Measurements from ENCODE around the gene FAM53C. TPM values are rescaled to one million over a fixed set of nuclear protein-coding genes. Genes with fewer than 3 reads are reported as not detected.
"Not testable (repeated sequence)": the region's sequence is repeated elsewhere in the genome, so short reads cannot be mapped to it uniquely, and the experiment has no call there.

FAM53C gene
- polyA plus RNA-seq (2012; ENCODE audit: missing spikeins), result 14.6 TPM

DNA sequence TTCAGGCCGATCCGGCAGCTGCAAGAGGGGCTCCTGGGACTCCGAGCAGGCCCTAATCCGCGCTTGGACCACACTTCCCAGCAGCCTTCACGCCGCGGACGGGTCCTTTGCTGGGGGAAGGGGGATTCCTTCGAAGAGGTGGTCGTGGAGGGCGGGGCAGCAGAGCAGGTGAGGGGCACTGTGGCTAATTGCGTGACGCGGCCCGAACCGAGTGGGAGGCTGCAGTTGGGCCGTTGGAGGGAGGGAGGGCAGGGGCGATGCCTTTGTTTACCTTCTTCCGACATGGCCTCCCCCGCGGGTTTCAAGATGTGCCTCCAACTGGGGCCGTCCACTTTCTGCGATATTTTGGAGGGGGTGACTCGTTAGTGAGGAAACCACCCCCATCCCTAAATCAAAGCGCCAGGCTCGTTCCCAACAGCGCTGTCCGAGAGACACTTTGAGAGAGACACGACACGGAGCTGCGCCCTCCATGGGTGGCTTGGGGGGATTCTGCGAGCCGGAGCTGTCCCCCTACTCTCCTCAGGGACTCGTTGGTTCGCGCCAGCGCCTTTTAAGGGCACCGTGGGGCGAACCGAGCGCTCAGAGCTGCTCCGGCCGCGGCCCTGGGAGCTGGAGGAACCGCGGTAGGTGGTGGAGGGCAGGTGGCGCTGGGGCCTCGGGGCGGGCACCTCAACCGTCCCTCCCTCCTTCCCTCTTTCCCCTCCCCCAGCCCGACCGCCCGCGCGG is at the start of gene FAM53C:
Gene FAM53C (plus strand): TSS at position 582 of the 726 bp plus-strand sequence. CDS start 3,070 bp downstream, outside the sequence.
- DNase-seq (ENCODE audit: insufficient read length) (peak; percentile 86), FAIRE-seq (peak; percentile 78)
- peak; percentile 100 for TF ChIP-seq POLR2AphosphoS5 (IDR thresholded peaks at IDR 0.05; ENCODE audit: low read depth, low read length)
- TF ChIP-seq POLR2A (IDR thresholded peaks at IDR 0.05; ENCODE audit: low read depth, low read length), result peak; percentile 100
- peak; percentile 99 for TF ChIP-seq TAF1 (IDR thresholded peaks at IDR 0.05; ENCODE audit: borderline replicate concordance, low read depth, low read length)

DNA sequence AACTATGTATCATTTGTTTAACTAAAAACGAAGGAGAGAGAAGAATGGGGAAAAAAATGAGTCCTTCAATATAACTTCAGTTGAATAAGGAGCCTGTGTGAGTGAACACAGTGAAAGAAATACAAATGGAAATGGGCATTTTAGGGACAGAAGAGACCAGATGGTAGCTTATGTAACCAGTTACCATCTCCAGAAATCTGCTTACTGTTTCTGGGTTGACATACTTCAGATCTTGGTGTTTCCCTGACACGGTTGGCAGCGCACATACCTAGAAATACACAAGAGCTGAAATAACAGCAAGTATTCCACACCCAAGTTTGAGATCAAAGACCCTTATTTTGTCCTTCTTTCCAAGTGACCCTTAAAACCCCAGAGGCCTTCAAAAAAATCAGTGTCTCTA is 48.8 kb upstream of the FAM53C start:
- TF ChIP-seq POLR2AphosphoS5 (IDR thresholded peaks at IDR 0.05; ENCODE audit: low read depth, low read length), result no peak
- no peak for DNase-seq (ENCODE audit: insufficient read length)
- no peak for FAIRE-seq

DNA sequence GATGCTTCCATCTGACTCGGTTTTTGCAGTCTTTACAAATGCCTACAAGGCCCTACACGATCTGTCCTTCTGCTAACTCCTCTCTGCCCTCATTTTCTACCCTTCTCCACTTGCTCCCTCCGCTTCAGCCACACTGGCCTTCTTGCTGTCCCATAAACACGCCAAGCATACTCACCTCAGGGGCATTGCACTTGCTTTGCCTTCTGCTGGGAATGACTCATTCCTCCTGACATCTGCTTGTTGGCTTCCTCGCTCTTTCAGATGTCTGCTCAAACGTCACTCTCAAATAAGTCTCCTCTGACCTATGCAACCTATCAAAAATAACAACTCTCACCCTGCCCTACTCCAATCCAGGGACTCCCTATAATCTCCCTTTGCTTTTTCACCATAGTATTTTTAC is 34.7 kb upstream of the FAM53C start:
- FAIRE-seq (no peak), DNase-seq (ENCODE audit: insufficient read length) (no peak)
- TF ChIP-seq POLR2A (IDR thresholded peaks at IDR 0.05; ENCODE audit: low read depth, low read length) (no peak), TAF1 (IDR thresholded peaks at IDR 0.05; ENCODE audit: borderline replicate concordance, low read depth, low read length) (no peak), POLR2AphosphoS5 (IDR thresholded peaks at IDR 0.05; ENCODE audit: low read depth, low read length) (no peak)

DNA sequence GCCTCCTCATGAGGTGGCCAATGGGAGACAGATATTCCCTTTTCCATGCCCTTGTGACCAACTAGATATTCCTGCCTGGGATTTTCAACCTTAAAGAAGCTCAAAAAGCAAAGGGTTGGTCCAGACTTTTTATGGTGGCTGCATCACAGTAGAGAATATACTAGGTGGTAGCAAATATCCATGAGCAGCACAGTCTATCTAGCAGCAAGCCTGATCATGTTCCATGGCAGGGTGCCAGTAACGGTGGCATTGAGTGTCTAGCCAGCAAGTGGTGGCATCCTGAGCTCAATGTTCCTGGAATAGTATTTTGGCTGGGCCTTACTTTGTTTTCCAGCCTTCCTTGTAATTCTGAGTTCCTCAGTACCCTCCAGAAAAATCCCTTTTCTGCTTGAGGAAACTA is 32.3 kb upstream of the FAM53C start:
- TF ChIP-seq POLR2AphosphoS5 (IDR thresholded peaks at IDR 0.05; ENCODE audit: low read depth, low read length) (no peak), TAF1 (IDR thresholded peaks at IDR 0.05; ENCODE audit: borderline replicate concordance, low read depth, low read length) (no peak), POLR2A (IDR thresholded peaks at IDR 0.05; ENCODE audit: low read depth, low read length) (no peak)
- no peak for FAIRE-seq
- no peak for DNase-seq (ENCODE audit: insufficient read length)

DNA sequence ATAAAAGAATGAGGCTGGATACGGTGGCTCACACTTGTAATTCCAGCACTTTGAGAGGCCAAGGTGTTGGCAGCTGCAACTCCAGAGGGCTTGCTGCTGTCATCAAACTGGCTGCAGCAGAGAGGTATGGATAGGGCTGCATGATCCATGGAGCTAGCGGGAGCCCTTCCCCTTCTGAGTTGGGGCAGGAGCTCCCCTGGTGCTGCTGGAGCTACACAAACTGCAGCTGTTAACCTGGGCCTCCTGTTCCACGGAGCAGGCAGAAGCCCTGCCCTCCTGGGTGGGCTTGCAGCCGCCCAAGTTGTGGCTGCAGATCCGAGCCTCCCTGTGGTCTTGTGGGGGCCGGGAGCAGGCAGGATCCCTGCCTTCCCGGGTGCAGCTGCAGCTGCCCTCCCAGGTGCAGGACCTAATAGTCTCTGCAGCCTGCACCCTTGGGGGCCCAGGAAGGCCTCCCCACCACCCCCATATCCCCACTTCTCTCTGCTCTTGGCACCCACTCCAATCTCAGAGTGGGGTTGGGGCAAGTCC is 22.3 kb upstream of the FAM53C start:
- no peak for FAIRE-seq
- TF ChIP-seq POLR2A (IDR thresholded peaks at IDR 0.05; ENCODE audit: low read depth, low read length) (no peak), TAF1 (IDR thresholded peaks at IDR 0.05; ENCODE audit: borderline replicate concordance, low read depth, low read length) (no peak), POLR2AphosphoS5 (IDR thresholded peaks at IDR 0.05; ENCODE audit: low read depth, low read length) (no peak)
- no peak for DNase-seq (ENCODE audit: insufficient read length)

DNA sequence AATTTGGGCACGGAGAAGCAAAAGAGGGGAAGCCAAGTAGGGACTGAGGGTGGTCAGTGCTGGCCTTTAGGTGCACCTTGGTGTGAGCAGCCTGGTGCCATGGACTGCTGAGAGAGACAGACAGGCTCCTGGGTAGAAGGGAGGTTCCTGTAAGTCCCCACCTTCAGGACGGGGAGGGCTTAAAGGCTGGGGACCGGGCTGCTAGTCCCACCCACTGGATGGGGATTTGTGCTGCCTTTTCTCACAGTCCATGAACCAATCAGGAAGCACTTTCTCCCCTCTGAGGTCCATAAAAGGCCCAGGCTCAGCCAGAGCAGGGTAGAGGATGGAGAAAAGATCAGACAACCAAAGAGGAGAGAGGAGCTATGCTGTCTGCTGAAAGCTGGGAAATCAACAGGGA is 21.7 kb upstream of the FAM53C start:
- TF ChIP-seq POLR2AphosphoS5 (IDR thresholded peaks at IDR 0.05; ENCODE audit: low read depth, low read length) (no peak), POLR2A (IDR thresholded peaks at IDR 0.05; ENCODE audit: low read depth, low read length) (no peak), TAF1 (IDR thresholded peaks at IDR 0.05; ENCODE audit: borderline replicate concordance, low read depth, low read length) (no peak)
- FAIRE-seq (no peak), DNase-seq (ENCODE audit: insufficient read length) (no peak)

DNA sequence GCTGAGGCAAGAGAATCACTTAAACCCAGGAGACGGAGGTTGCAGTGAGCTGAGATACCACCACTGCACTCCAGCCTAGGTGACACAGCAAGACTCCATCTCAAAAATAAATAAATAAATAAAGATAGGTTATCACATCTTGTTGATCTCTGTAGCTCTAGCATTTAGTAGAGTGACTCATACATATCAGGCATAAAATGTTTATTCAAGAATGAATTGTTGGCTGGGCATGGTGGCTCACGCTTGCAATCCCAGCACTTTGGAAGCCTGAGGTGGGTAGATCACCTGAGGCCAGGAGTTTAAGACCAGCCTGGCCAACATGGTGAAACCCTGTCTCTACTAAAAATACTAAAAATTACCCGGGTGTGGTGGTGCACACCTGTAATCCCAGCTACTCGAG is 19.9 kb upstream of the FAM53C start:
- DNase-seq (ENCODE audit: insufficient read length); FAIRE-seq: not testable (repeated sequence)

DNA sequence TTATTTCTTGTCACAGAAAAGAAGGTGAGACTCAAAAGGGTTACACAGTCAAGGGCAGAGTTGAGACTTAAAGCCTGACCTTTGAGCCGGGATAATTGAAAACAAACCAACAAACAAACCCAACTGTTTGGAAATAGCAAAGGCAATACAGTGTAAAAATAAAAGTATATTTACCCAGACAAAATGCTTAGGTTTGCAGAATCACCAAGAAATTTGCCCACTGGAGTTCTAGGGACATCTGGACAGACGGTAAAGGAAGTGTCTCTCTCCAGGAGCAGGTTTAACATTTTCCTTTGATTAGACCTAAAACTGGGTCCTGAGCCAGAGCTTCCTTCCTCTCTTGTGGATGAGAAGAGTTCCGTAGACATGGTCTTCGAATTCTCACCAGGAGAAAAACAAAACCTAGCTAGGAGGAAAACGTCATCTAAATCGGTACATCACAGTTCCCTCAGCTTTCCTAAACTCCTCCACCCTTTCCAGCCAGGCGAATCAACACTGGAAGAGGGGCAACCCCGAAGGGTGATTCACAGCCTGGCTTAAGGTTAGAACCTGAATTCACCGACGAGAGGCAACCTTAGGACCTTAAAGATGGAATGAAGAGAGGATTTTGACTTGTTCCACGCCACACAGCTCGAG is 7.1 kb upstream of the FAM53C start:
- DNase-seq (ENCODE audit: insufficient read length) (no peak), FAIRE-seq (peak; percentile 50)
- no peak for TF ChIP-seq POLR2A (IDR thresholded peaks at IDR 0.05; ENCODE audit: low read depth, low read length)
- no peak for TF ChIP-seq POLR2AphosphoS5 (IDR thresholded peaks at IDR 0.05; ENCODE audit: low read depth, low read length)
- TF ChIP-seq TAF1 (IDR thresholded peaks at IDR 0.05; ENCODE audit: borderline replicate concordance, low read depth, low read length), result no peak

DNA sequence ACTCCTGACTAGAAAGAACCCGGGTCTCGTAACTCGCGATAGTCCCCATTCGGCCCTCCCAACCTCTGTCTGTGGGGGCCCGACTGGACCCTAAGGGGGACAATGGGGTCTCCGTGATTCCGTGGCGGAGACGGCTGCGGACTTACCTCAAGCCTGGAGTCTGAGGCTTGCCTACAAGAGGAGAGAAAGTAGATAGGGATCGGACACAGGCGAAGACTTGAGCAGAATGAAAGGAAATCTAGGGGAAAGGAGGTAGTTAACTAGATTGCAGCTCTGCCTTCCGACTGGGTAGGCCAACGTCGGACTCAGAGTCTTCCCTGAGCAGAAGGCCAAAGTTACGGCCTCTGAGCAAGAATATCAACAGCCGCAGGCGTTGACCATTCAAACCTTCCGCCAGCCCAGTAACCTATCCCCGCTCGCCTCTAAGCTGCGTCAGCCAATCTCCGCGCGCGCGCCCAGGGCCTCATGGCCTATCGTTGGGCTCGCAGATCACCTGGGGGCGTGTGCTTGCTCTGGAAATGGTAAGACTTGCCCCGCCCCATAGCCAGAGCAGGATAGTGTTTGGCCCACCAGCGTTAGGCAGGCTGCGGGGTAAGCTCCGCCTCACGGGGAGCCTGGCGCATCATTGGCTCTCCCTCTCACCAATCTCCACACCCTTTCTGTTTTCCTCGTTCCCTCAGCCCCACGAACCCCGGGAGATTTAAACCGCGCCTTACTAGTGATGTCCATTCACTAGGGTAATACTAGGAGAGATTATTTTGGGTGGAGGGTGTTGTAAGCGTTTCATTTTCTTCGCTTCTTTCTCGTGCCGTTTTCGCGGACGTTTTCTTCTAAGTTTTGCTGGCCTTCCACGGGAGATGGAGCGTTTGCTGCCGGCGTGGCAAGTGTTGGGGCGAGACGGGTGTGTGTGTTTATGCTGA is 6.4 kb upstream of the FAM53C start, which contains the start of gene CDC25C:
Gene CDC25C (minus strand): TSS at position 356 of the 920 bp plus-strand sequence. CDS start 624 bp downstream, outside the sequence.
- FAIRE-seq (peak; percentile 99), DNase-seq (ENCODE audit: insufficient read length) (peak; percentile 91)
- peak; percentile 72 for TF ChIP-seq POLR2A (IDR thresholded peaks at IDR 0.05; ENCODE audit: low read depth, low read length)
- TF ChIP-seq TAF1 (IDR thresholded peaks at IDR 0.05; ENCODE audit: borderline replicate concordance, low read depth, low read length), result peak; percentile 25; the same call in 1 of the 2 replicates
- peak; percentile 52; the same call in 1 of the 2 replicates for TF ChIP-seq POLR2AphosphoS5 (IDR thresholded peaks at IDR 0.05; ENCODE audit: low read depth, low read length)

DNA sequence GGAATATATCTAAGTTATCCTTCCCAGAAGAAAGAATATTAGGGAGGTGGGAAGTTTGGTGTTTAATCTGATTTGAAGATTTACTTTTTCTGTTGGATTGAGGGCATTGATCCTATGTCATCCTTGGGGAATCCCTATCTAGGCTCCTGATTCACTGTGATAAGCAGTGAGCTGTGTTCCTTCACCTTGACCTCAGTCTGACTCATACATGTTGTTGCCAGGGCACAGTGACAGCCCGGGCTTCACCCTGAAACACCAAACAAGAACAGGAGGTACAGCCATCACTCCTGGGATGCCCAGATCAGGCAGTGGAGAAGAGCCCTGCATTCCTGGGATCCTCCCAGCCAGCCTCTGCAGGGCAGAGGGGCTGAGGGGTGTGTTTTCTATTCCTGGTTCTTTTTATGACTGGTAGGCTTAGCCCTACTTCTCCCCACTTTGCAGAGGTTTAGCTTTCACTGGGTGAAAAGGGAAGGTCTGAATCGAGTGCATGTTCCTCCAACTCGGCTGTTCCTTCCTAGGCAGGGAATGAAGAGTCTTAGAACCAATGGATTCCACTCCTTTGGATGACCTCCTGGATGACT is 3.1 kb upstream of the FAM53C start:
- no peak for DNase-seq (ENCODE audit: insufficient read length)
- no peak for FAIRE-seq
- TF ChIP-seq POLR2AphosphoS5 (IDR thresholded peaks at IDR 0.05; ENCODE audit: low read depth, low read length), result no peak
- no peak for TF ChIP-seq POLR2A (IDR thresholded peaks at IDR 0.05; ENCODE audit: low read depth, low read length)
- no peak for TF ChIP-seq TAF1 (IDR thresholded peaks at IDR 0.05; ENCODE audit: borderline replicate concordance, low read depth, low read length)
